SKM-1 treated with dmso at 0.1 percent for 144 hours (cell line): ENCODE results near the gene OAT.

Experiments used
- DNase-seq: peaks from one replicate; lab custom pipeline; 2025; ENCODE audit not compliant: unreplicated experiment; lab: John Stamatoyannopoulos, UW

The OAT gene

GRCh38 chr10:124403548-124403947 lies 15.2 kb downstream of the OAT start:
- peak; percentile 64 for DNase-seq

- no peak for DNase-seq
These were observed 16.4 kb downstream of the OAT start for GRCh38 chr10:124402273-124402672.

- DNase-seq: no peak
These were observed 17.1 kb downstream of the OAT start for GRCh38 chr10:124401633-124402032.

GRCh38 chr10:124394583-124394982 lies 24.1 kb downstream of the OAT start:
- no peak for DNase-seq

GRCh38 chr10:124392626-124393342 lies 25.9 kb downstream of the OAT start:
- no peak for DNase-seq

- no peak for DNase-seq
These were observed 28.1 kb downstream of the OAT start for GRCh38 chr10:124390471-124391187.

GRCh38 chr10:124389613-124390361 lies 28.9 kb downstream of the OAT start:
- DNase-seq: no peak

GRCh38 chr10:124388823-124389612 lies 29.7 kb downstream of the OAT start:
- DNase-seq: peak; percentile 72

- DNase-seq: no peak
These were observed 30.3 kb downstream of the OAT start for GRCh38 chr10:124388476-124388822.

GRCh38 chr10:124387078-124387874 lies 31.4 kb downstream of the OAT start:
- DNase-seq: no peak

- DNase-seq: no peak
These were observed 32.3 kb downstream of the OAT start for GRCh38 chr10:124386186-124387077.

GRCh38 chr10:124385627-124386185 lies 33.0 kb downstream of the OAT start:
- DNase-seq: no peak

GRCh38 chr10:124384591-124385190 lies 34.0 kb downstream of the OAT start:
- DNase-seq: no peak

- DNase-seq: no peak
These were observed 34.6 kb downstream of the OAT start for GRCh38 chr10:124384172-124384571.

GRCh38 chr10:124383496-124383895 lies 35.2 kb downstream of the OAT start:
- no peak for DNase-seq

GRCh38 chr10:124381011-124381611 lies 37.6 kb downstream of the OAT start:
- no peak for DNase-seq

GRCh38 chr10:124380256-124380995 lies 38.3 kb downstream of the OAT start:
- DNase-seq: no peak
